ENCODE measurements around the gene C1orf159.

Gene C1orf159

GRCh38 chr1:1034439-1034781 lies 81.5 kb downstream of the C1orf159 start:
- Histone ChIP-seq H3K36me3 (ENCODE audit: insufficient read depth) (no peaks in the 10 kb centered on the region), H3K27ac (no peak overlapping the region), H3K9ac (no peak overlapping the region), H3K4me3 (IDR thresholded peaks at IDR 0.05; ENCODE audit: insufficient read depth, low read depth, low read length) (no peak overlapping the region), H3K27me3 (ENCODE audit: insufficient read depth, low read depth) (peaks cover 66% of the 10 kb centered on the region), H4K20me1 (ENCODE audit: insufficient read depth) (no peaks in the 10 kb centered on the region), H3K4me1 (ENCODE audit: low read depth, poor library complexity, severe bottlenecking) (peaks cover 9% of the 10 kb centered on the region), H3K79me2 (ENCODE audit: insufficient read depth, low read depth) (no peaks in the 10 kb centered on the region), H3K4me2 (no peak overlapping the region), H2AFZ (ENCODE audit: low read depth) (no peak overlapping the region; the same call in 1 of the 2 replicates)
- TF ChIP-seq, protein P1, sequence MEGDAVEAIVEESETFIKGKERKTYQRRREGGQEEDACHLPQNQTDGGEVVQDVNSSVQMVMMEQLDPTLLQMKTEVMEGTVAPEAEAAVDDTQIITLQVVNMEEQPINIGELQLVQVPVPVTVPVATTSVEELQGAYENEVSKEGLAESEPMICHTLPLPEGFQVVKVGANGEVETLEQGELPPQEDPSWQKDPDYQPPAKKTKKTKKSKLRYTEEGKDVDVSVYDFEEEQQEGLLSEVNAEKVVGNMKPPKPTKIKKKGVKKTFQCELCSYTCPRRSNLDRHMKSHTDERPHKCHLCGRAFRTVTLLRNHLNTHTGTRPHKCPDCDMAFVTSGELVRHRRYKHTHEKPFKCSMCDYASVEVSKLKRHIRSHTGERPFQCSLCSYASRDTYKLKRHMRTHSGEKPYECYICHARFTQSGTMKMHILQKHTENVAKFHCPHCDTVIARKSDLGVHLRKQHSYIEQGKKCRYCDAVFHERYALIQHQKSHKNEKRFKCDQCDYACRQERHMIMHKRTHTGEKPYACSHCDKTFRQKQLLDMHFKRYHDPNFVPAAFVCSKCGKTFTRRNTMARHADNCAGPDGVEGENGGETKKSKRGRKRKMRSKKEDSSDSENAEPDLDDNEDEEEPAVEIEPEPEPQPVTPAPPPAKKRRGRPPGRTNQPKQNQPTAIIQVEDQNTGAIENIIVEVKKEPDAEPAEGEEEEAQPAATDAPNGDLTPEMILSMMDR (conservative IDR thresholded peaks at IDR 0.05; ENCODE audit: low read depth, low read length): no peak

DNA sequence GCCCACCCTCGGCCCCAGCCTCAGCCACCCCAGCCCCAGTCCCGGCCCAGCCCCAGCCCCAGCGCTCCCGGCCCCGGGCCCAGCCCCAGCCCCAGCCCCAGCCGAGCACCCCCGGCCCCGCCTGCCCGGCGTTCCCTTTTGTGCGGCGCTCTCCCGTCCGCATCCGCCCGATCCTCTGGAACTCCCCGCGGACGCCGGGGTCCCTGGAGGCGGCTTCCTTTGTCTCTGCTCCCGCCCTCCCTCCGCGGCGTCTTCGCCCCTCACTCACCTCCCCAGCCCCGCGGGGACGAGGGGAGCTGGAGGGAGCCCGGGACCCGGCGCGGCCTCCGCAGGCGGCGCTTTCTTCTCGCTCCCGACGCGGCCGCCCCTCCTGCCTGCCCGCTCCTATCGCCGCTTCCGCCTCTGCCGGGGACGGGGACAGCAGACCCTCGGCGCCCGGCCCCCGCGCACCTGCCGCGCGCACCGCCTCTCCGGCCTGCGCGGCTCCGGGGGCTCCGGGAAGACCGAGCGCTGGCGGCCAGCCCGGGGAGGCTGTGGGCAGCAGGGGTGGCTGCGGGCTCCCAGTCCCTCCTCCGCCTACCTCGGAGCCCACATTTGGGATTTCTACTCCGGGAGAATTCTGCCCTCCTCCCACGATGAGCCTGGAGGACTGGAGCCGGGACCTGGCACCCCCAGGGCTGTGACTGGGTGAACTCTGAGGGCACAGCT lies 82.0 kb downstream of the C1orf159 start:
- Histone ChIP-seq H3K27ac (no peak overlapping the region), H3K4me1 (ENCODE audit: low read depth, poor library complexity, severe bottlenecking) (peaks cover 7% of the 10 kb centered on the region), H3K4me2 (no peak overlapping the region), H4K20me1 (ENCODE audit: insufficient read depth) (no peaks in the 10 kb centered on the region), H3K36me3 (ENCODE audit: insufficient read depth) (no peaks in the 10 kb centered on the region), H2AFZ (ENCODE audit: low read depth) (no peak overlapping the region; the same call in 1 of the 2 replicates), H3K27me3 (ENCODE audit: insufficient read depth, low read depth) (peaks cover 63% of the 10 kb centered on the region), H3K4me3 (IDR thresholded peaks at IDR 0.05; ENCODE audit: insufficient read depth, low read depth, low read length) (no peak overlapping the region), H3K79me2 (ENCODE audit: insufficient read depth, low read depth) (no peaks in the 10 kb centered on the region), H3K9ac (no peak overlapping the region)
- TF ChIP-seq, protein P1 (conservative IDR thresholded peaks at IDR 0.05; ENCODE audit: low read depth, low read length): no peak

DNA sequence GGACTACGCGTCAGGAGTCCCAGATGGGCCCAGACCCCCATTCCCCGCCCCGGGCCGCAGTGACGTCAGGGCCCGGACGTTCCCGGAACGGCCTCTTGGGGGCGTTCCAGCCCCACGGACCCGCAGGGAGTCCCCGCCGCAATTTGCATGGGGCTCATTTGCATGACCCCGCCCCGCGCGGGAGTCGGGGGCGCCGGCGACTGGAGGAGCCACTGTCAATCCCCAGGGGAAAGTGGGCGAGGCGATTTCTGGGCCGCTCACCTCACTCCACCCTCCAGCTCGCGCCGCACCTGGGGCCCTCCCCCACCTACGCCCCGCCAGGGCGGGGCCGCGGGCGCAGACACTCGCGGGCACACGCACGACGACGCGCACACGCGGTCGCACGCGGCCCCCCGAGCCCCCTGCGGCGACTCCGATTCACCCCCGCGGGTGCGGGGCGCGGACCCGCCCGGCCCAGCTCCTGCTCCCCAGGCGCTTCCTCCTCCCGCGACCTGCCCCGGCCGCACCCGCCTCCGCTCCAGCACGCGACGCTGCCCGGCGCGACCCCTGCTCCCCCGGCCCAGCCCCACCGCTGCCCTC lies 82.8 kb downstream of the C1orf159 start:
- Histone ChIP-seq H3K27ac (no peak overlapping the region), H3K4me3 (IDR thresholded peaks at IDR 0.05; ENCODE audit: insufficient read depth, low read depth, low read length) (no peak overlapping the region), H3K79me2 (ENCODE audit: insufficient read depth, low read depth) (no peaks in the 10 kb centered on the region), H4K20me1 (ENCODE audit: insufficient read depth) (no peaks in the 10 kb centered on the region), H3K4me1 (ENCODE audit: low read depth, poor library complexity, severe bottlenecking) (peaks cover 7% of the 10 kb centered on the region), H3K9ac (no peak overlapping the region), H2AFZ (ENCODE audit: low read depth) (peak overlapping the region; percentile 47), H3K36me3 (ENCODE audit: insufficient read depth) (no peaks in the 10 kb centered on the region), H3K4me2 (peak overlapping the region; percentile 45), H3K27me3 (ENCODE audit: insufficient read depth, low read depth) (peaks cover 55% of the 10 kb centered on the region)
- TF ChIP-seq, protein P1 (conservative IDR thresholded peaks at IDR 0.05; ENCODE audit: low read depth, low read length): peak; percentile 77

GRCh38 chr1:1032424-1032823 lies 83.5 kb downstream of the C1orf159 start:
- Histone ChIP-seq H3K27me3 (ENCODE audit: insufficient read depth, low read depth) (peaks cover 55% of the 10 kb centered on the region), H3K4me3 (IDR thresholded peaks at IDR 0.05; ENCODE audit: insufficient read depth, low read depth, low read length) (no peak overlapping the region), H3K4me2 (peak overlapping the region; percentile 45; the same call in 1 of the 2 replicates), H4K20me1 (ENCODE audit: insufficient read depth) (no peaks in the 10 kb centered on the region), H3K9ac (no peak overlapping the region), H3K79me2 (ENCODE audit: insufficient read depth, low read depth) (no peaks in the 10 kb centered on the region), H2AFZ (ENCODE audit: low read depth) (peak overlapping the region; percentile 47), H3K36me3 (ENCODE audit: insufficient read depth) (no peaks in the 10 kb centered on the region), H3K27ac (no peak overlapping the region), H3K4me1 (ENCODE audit: low read depth, poor library complexity, severe bottlenecking) (peaks cover 7% of the 10 kb centered on the region)
- TF ChIP-seq, protein P1 (conservative IDR thresholded peaks at IDR 0.05; ENCODE audit: low read depth, low read length): no peak

Measured in KMS-11 (cell line).